SK-N-SH (cell line): ENCODE data around the gene CALML6.

ENCODE experiments used
- EP300 ChIP-seq, 2 experiments: IDR thresholded peaks; 2 replicates each; pipeline versions ENCODE4 v1.4.0 to v1.6.1; 2012; ENCODE audit warnings: borderline replicate concordance in 1 of 2, low read depth in 1 of 2, low read length in 1 of 2
- JUND ChIP-seq: IDR thresholded peaks from 2 replicates; pipeline ENCODE4 v1.4.0; 2012
- POLR2AphosphoS5 ChIP-seq: IDR thresholded peaks from 2 replicates; pipeline ENCODE4 v1.6.1; 2012; ENCODE audit warnings: low read depth, low read length
- RCOR1 ChIP-seq: fragments of 150-350 bp; IDR thresholded peaks from 2 replicates; pipeline ENCODE4 v1.6.1; 2017; ENCODE audit warnings: antibody characterized with exemption, low read length
- TCF12 ChIP-seq: IDR thresholded peaks from 2 replicates; pipeline ENCODE4 v1.4.0; 2012
- TEAD4 ChIP-seq: IDR thresholded peaks from 2 replicates; pipeline ENCODE4 v1.4.0; 2012; ENCODE audit warnings: mild to moderate bottlenecking, borderline replicate concordance; ENCODE audit not compliant: insufficient read depth
- TF ChIP-seq, protein P1 (sequence below): fragments of 150-350 bp; IDR thresholded peaks from 2 replicates; pipeline ENCODE4 v1.6.1; 2016; ENCODE audit warnings: mild to moderate bottlenecking, low read depth, low read length
- TF ChIP-seq, protein P2 (sequence below): IDR thresholded peaks from 2 replicates; pipeline ENCODE4 v1.4.0; 2012; ENCODE audit warnings: low read depth
- TF ChIP-seq, protein P3 (sequence below): IDR thresholded peaks from 2 replicates; pipeline ENCODE4 v1.4.0; 2012; ENCODE audit warnings: low read depth, borderline replicate concordance
- TF ChIP-seq, protein P4 (sequence below): fragments of 200-600 bp; sonication (generic); IDR thresholded peaks from 2 replicates; pipeline ENCODE4 v1.6.1; 2017; ENCODE audit warnings: antibody characterized with exemption, mild to moderate bottlenecking, moderate library complexity
- TF ChIP-seq, protein P5 (sequence below): fragments of 150-350 bp; IDR thresholded peaks from 2 replicates; pipeline ENCODE4 v1.6.1; 2017; ENCODE audit warnings: antibody characterized with exemption, low read length, low read depth, borderline replicate concordance

DNA sequence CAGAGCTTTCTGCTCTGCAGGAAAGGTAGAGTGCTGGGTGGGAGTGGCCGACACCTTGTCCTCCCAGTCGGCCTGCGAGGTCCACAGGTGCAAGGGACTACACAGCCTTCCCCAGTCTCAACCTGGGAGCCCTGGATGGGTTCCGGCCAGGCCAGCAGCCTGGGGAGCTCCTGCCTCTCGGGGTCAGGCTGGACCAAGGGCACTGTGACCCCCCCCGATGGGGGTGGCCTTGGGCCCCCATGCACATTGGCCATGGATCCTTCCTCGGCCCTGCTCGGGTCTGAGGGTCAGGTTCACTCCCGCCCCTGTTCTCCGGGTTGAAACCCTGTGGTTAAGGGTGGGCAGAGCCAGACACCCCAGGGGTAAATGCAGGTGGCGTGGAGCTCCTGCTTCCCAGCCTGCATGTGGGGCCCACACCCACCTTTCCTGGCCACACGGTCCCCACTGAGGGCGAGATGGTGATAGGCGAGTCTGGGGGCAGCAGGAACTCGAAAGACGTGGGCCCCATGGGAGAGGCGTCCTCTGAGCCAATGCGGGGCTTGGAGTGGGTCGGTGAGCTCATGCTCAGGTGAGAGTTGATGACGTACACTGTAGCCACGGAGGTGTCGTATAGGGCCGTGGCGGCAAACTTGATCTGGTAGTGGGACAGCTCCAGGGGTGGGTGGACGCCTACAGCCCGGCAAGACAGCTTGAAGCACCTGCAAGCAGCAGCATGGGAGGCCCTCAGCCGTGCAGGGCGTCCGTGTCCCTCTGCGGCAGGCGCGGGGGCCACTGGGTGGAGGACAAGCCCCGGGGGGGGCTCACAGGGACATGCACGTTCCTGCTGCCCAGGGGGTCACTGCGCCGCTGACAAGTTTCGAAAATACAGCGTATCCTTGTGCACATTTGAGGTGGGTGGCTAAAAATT is 14.8 kb downstream of the CALML6 start:
- TF ChIP-seq, protein P1, sequence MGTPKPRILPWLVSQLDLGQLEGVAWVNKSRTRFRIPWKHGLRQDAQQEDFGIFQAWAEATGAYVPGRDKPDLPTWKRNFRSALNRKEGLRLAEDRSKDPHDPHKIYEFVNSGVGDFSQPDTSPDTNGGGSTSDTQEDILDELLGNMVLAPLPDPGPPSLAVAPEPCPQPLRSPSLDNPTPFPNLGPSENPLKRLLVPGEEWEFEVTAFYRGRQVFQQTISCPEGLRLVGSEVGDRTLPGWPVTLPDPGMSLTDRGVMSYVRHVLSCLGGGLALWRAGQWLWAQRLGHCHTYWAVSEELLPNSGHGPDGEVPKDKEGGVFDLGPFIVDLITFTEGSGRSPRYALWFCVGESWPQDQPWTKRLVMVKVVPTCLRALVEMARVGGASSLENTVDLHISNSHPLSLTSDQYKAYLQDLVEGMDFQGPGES, result no peak
- TF ChIP-seq, protein P2, sequence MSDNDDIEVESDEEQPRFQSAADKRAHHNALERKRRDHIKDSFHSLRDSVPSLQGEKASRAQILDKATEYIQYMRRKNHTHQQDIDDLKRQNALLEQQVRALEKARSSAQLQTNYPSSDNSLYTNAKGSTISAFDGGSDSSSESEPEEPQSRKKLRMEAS, result no peak
- TF ChIP-seq POLR2AphosphoS5 (no peak), TCF12 (no peak), JUND (no peak), RCOR1 (no peak), TEAD4 (no peak), EP300 (IDR thresholded peaks at IDR 0.05; ENCODE audit: borderline replicate concordance in 1 of 2, low read depth in 1 of 2, low read length in 1 of 2) (no peak)
- TF ChIP-seq, protein P3, sequence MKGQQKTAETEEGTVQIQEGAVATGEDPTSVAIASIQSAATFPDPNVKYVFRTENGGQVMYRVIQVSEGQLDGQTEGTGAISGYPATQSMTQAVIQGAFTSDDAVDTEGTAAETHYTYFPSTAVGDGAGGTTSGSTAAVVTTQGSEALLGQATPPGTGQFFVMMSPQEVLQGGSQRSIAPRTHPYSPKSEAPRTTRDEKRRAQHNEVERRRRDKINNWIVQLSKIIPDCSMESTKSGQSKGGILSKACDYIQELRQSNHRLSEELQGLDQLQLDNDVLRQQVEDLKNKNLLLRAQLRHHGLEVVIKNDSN, result no peak
- TF ChIP-seq, protein P4, sequence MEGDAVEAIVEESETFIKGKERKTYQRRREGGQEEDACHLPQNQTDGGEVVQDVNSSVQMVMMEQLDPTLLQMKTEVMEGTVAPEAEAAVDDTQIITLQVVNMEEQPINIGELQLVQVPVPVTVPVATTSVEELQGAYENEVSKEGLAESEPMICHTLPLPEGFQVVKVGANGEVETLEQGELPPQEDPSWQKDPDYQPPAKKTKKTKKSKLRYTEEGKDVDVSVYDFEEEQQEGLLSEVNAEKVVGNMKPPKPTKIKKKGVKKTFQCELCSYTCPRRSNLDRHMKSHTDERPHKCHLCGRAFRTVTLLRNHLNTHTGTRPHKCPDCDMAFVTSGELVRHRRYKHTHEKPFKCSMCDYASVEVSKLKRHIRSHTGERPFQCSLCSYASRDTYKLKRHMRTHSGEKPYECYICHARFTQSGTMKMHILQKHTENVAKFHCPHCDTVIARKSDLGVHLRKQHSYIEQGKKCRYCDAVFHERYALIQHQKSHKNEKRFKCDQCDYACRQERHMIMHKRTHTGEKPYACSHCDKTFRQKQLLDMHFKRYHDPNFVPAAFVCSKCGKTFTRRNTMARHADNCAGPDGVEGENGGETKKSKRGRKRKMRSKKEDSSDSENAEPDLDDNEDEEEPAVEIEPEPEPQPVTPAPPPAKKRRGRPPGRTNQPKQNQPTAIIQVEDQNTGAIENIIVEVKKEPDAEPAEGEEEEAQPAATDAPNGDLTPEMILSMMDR, result no peak
- TF ChIP-seq, protein P5, sequence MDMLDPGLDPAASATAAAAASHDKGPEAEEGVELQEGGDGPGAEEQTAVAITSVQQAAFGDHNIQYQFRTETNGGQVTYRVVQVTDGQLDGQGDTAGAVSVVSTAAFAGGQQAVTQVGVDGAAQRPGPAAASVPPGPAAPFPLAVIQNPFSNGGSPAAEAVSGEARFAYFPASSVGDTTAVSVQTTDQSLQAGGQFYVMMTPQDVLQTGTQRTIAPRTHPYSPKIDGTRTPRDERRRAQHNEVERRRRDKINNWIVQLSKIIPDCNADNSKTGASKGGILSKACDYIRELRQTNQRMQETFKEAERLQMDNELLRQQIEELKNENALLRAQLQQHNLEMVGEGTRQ, result no peak
